CD4-positive, alpha-beta T cell treated with Interferon alpha-2 for 1 hour (primary cell): Measurements from ENCODE around the gene KRTAP3-3.

Experiments
- DNase-seq, 2 donors: peaks; one replicate each; pipeline ENCODE4 v3.0.0-alpha.2; 2020 to 2022

Gene KRTAP3-3

DNA sequence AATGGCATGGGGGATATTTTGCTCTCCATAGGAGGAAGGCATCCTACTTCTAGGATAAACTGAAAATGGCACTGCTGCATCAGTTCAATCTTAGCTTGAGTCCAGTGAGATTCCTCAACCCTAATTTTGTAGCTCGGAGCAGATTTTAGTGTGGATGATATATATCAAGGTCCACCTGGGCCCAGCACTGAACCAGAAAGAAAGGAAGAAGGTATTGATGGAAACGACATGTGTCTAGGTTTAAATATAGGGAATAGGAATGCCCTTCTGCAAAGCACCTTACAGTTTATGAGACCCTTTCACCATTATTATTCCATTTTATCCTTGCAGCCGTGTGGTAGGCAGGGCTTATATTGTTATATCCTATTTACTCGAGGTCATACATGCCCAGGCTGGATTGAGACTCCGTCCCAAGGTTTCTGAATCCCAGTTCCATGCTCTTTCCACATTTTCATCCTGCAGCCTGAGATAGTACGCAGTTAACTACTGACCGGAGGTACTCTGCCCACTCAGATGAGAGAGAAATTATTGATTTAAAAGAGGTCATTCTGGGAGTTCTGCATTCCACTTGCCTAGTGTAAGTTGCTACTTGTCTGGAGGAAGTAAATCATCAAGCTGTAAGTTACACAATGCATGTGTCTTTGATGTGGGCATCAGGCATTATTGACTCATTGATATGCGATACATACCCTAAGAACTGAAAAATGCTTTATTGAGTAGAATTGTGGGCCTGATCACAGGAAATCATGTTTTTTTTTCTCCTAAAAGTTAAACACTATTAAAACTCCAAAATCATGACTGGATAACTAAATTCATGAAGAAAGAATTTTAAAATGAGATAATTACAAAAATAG lies 37.3 kb downstream of the KRTAP3-3 start:
- DNase-seq, result no peak

DNA sequence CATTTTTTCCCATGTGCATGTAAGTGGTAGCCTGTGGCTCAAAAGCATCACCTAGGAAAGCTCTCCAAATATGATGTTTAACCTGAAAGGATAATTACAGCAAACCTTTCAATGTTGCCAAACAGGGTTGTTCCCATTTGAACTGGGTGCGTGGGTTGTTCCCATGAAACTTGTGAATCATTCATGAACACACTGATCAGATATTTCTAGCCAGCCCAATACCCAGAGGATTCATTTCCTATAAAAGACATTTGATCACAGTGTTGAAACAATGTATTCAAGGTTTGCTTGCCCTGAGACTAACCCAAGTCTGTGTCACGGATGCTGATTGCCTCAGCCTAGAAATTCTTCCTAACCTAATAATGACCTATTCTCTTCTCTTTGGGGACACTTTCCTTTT lies 40.1 kb downstream of the KRTAP3-3 start:
- DNase-seq, result no peak

DNA sequence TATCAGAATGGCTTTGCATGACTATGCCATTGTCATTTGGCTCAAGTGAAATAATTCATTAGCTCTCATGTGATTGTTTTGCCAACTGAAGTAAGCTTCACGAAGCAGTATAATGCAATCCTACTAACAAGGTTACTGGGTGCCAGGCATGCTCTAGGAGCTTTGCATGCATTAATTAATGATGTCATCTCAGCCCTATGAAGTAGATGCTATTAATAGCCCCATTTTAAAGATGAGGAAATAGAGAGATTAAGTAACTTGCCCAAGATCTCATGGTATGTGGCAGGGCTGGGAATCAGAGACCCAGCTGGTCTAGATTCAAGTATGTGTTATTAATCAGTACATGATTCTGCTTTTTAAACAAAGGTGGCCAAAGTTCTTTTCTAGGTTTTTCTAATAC lies 41.3 kb downstream of the KRTAP3-3 start:
- no peak for DNase-seq

DNA sequence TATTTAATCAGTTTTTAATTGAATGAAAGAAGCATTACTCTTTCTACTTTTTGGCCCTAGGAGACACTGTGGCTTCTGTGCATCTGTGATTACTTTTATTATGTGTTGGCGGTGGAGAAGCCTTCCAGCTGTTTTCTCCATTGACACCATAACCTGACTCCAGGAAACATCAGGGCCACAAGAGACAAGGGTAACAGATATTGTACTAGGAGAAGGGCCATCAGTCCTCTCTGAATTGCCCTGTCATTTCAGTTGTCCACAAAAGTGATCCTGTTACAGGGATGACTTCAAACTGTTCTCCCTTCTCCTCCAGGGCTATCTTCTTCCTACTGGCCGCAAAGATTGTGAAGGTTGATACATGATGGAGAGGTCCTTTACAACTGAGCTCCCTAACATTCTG lies 41.8 kb downstream of the KRTAP3-3 start:
- no peak for DNase-seq

DNA sequence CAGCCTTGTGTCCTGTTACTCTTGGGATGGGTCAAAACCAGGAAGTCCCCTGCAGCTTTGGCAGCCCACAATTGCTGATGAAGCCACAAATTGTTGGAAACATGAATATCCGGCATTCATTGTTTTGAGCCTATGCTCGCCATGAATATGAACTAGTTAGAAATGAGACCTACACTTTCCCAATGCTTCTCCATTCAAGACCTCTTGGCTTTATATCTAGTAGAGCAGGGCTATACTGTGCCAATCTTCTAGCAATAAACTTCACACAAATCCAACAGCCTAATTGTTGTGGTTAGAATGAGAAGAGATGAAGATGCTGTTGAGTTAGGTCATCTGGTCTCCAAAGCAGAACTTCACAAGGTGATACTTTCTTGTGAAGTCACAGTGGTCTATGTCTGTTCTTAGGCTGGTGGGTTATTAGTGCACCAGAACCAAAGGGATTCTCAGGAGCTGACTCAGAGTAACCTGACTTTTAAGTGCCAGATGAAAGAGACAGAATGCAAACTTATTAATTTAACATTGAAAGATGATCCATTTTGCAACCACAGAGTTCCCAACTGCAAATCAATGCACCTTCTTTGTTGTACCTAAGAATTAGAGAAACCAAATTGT lies 42.8 kb downstream of the KRTAP3-3 start:
- DNase-seq, result no peak

DNA sequence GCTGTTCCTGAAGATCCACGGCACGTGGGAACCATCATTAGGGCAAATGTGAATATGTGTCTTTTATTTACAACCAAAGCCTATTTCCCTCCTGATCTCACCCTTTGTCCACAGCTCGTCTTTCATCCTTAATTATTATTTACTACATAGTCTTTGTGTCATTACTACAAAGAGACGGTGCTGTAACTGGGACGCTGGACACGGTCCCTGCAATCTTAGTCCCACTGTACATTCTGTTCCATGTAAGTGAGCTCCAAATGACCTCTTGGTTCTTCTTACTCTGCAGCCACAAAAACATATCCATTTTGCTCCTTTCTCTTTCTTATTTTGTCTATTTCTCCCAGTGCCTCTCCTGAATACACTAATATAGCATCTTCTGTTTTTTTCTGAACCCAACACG lies 43.8 kb downstream of the KRTAP3-3 start:
- DNase-seq, result no peak

DNA sequence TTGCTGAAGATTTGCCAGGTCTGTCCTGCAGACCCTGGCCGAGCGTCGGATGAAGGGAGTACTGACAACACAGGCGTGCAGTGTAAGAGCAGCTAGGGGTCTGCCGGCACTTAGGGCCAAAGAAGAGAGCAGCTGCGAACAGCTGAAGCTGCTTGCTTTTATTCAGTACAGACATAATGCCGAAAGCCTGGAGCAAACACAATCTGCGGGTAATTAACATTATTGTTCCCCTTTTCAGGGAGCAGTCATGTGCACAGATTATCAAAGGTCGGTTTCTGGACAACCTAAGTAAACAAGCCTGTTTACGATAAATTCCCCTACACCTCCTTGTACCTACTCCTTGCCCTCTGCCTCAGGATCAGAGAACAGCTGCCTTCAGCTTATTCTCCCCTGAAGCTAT lies 44.5 kb downstream of the KRTAP3-3 start:
- DNase-seq, result no peak

DNA sequence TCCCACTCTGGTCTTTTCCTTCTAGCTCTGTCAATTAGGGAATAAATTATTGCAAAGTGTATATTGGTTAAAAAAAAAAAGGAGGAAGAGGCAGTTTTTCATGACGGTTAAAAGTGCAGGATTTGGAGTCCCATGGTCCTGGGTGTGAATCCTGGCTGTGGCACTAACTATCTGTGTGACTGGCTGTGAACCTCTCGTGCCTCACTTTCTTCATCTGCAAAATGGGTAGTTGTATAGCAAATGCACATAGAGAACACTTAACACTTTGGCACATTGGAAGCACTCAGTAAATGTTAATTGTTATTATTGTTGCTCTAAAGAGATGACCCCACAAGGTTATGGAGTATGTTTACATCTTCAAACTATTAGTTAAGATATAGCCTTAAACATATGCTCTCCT lies 46.0 kb downstream of the KRTAP3-3 start:
- no peak for DNase-seq

DNA sequence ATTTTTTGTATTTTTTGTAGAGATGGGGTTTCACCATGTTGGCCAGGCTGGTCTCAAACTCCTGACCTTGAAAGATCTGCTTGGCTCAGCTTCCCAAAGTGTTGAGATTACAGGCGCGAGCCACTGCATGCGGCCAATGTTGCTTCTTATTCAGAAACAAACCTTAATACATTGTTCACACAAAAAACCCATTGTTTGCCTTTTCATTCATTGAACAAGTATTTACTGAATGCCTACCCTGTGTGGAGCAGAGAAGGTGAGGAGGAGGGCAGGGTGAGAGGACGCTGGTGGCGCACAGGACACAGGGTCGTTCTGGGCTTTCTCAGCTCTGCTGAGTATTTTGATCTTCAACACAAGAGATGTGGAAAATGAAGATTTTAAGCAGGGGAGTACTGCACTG lies 48.5 kb downstream of the KRTAP3-3 start:
- no peak for DNase-seq

DNA sequence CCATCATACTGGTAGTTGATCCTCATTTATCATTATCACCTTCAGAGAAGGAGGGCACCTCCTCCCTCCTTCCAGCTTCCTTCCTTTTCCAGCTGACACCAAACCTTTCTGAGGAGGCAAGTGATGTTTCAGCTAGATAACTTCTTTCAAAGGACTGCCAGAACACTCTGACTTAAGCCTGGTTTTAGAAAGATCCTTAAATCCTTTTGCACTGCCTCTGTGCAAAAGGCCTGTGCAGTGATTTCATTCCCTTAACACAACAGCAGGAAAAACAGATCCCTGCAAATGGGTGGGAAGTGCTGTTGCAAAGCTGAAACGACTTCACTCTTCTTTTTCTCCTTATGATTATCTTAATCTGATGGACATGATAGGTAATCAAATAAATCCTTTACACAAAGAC lies 49.4 kb downstream of the KRTAP3-3 start:
- DNase-seq, result no peak
